Left renal pelvis (tissue), 4 donors: Measurements from ENCODE around the gene ENG. TPM values are rescaled to one million over a fixed set of nuclear protein-coding genes. Genes with fewer than 3 reads are reported as not detected.

Experiments used
- polyA plus RNA-seq, 4 donors: library from polyadenylated mRNA; unstranded; fragments of 120-200 nt; gene quantifications; one replicate each; pipeline ENCODE4 v1.2.1, GENCODE V29; 2013; ENCODE audit not compliant: insufficient read length in 4 of 4

ENG gene
- polyA plus RNA-seq, 4 donors: 76.1 to 91.7 (median 83.2) TPM

Other genes starting within 250 kb of the ENG start
- gene STXBP1, start 242.4 kb downstream of the ENG start, polyA plus RNA-seq: 10 to 100 TPM; 23.8 to 36.9 (median 29.2) TPM
- gene CFAP157, start 147.7 kb downstream of the ENG start, polyA plus RNA-seq: 1 to 10 TPM; 1.4 to 8.0 (median 3.9) TPM
- gene PTRH1, start 139.0 kb downstream of the ENG start, polyA plus RNA-seq: 10 to 100 TPM in 1 of 4 donors, 1 to 10 TPM in 3; 5.4 to 14.6 (median 7.9) TPM
- gene TTC16, start 138.6 kb downstream of the ENG start, polyA plus RNA-seq: under 1 TPM; 0.08 to 0.38 (median 0.24) TPM
- gene TOR2A, start 119.4 kb downstream of the ENG start, polyA plus RNA-seq: 10 to 100 TPM; 11.7 to 20.0 (median 13.6) TPM
- 10 to 100 TPM; 10.3 to 17.8 (median 14.1) TPM for gene SH2D3C, start 76.0 kb downstream of the ENG start, polyA plus RNA-seq
- gene CDK9, start 68.6 kb downstream of the ENG start, polyA plus RNA-seq: 10 to 100 TPM; 62.7 to 74.9 (median 68.7) TPM
- gene FPGS, start 51.8 kb downstream of the ENG start, polyA plus RNA-seq: 10 to 100 TPM; 36.3 to 50.7 (median 40.0) TPM
- 10 to 100 TPM; 35.9 to 45.3 (median 43.0) TPM for gene AK1, start 23.0 kb upstream of the ENG start, polyA plus RNA-seq
- 10 to 100 TPM; 38.6 to 46.5 (median 43.3) TPM for gene ST6GALNAC6, start 44.9 kb upstream of the ENG start, polyA plus RNA-seq
- 10 to 100 TPM; 10.4 to 17.5 (median 12.5) TPM for gene ST6GALNAC4, start 62.4 kb upstream of the ENG start, polyA plus RNA-seq
- gene PIP5KL1, start 76.1 kb upstream of the ENG start, polyA plus RNA-seq: 1 to 10 TPM in 3 of 4 donors, under 1 TPM in 1; 0.85 to 2.2 (median 1.9) TPM
- gene DPM2, start 83.2 kb upstream of the ENG start, polyA plus RNA-seq: 10 to 100 TPM; 33.5 to 38.7 (median 36.4) TPM
- 10 to 100 TPM; 32.3 to 45.6 (median 36.8) TPM for gene EEIG1, start 126.3 kb upstream of the ENG start, polyA plus RNA-seq
- gene NAIF1, start 212.7 kb upstream of the ENG start, polyA plus RNA-seq: 10 to 100 TPM in 2 of 4 donors, 1 to 10 TPM in 2; 7.6 to 14.0 (median 11.0) TPM
- 10 to 100 TPM; 12.5 to 17.2 (median 13.1) TPM for gene SLC25A25, start 213.6 kb upstream of the ENG start, polyA plus RNA-seq